Activated CD8-positive, alpha-beta T cell treated with anti-CD3 and anti-CD28 coated beads for 36 hours (primary cell): ENCODE data around the gene IL1RAPL2. TPM values are rescaled to one million over a fixed set of nuclear protein-coding genes. Genes with fewer than 3 reads are reported as not detected.

Experiments used
- ATAC-seq: fragments of 200-7000 bp; cut with Tn5 transposase; one replicate; pipeline ENCODE4 v1.10.0; 2021; ENCODE audit warnings: mild to moderate bottlenecking, moderate library complexity
- CTCF ChIA-PET: fragments of 350-600 bp; sonication (Branson Sonifier 250); formaldehyde crosslinking; loops from one replicate; lab custom pipeline; 2021; ENCODE audit warnings: antibody characterized with exemption; lab: Charles Lee
- POLR2A ChIA-PET: fragments of 350-600 bp; sonication (Branson Sonifier 250); formaldehyde crosslinking; loops from one replicate; lab custom pipeline; 2021; ENCODE audit warnings: antibody characterized with exemption; lab: Charles Lee
- DNase-seq: peaks from one replicate; pipeline ENCODE4 v3.0.0-alpha.2; 2020
- H3K27ac Mint-ChIP-seq: one replicate; pipeline ENCODE4 v1.8.0; 2021; ENCODE audit warnings: mild to moderate bottlenecking, mixed read lengths
- H3K27me3 Mint-ChIP-seq: one replicate; pipeline ENCODE4 v1.8.0; 2021; ENCODE audit warnings: mixed read lengths
- H3K36me3 Mint-ChIP-seq: one replicate; pipeline ENCODE4 v1.8.0; 2021; ENCODE audit warnings: low read depth, mixed read lengths
- H3K4me1 Mint-ChIP-seq: one replicate; pipeline ENCODE4 v1.8.0; 2021; ENCODE audit warnings: low read depth, mixed read lengths
- H3K4me3 Mint-ChIP-seq: one replicate; pipeline ENCODE4 v1.8.0; 2021; ENCODE audit warnings: mild to moderate bottlenecking, moderate library complexity, mixed read lengths
- H3K9me3 Mint-ChIP-seq: one replicate; pipeline ENCODE4 v1.8.0; 2021; ENCODE audit warnings: mixed read lengths
- intact Hi-C: fragments of 100-400 bp; cut with micrococcal nuclease; formaldehyde crosslinking; loops from one replicate; pipeline ENCODE4 v1.10.0; 2022
- total RNA-seq, 2 experiments: library from RNA; stranded (reverse); gene quantifications; one replicate each; pipeline ENCODE4 v1.2.3, GENCODE V29; 2021
- TF ChIP-seq, protein P1 (sequence below): fragments of 200-600 bp; IDR thresholded peaks from one replicate; pipeline ENCODE4 v1.8.0; 2022; ENCODE audit warnings: antibody characterized with exemption, mild to moderate bottlenecking

The IL1RAPL2 gene
- total RNA-seq, 2 experiments from 2014 or later: not detected

DNA sequence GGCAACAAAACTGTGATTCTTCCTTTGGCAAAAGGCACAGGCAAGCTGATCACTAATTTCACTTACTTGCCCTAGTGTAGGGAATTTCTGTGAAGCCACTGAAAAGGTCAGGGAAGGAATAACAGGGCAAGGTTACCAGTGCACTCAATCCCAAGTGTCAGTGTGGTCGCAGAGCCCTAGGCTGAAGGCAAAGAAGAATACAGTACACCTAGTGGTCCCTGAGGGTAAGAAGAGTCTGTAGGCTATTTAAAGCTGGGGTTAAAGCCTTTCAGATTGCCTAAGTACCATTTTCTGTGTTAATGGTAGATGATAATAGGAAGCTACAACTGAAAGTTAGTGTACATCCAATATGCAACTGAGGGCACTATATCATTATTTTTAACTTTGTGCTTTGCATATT, 1082.7 kb downstream of the IL1RAPL2 start:
- no peaks in the 10 kb centered on the region for H3K9me3 Mint-ChIP-seq
- no peak overlapping the region for H3K27ac Mint-ChIP-seq
- CTCF ChIA-PET: no interaction called here
- H3K36me3 Mint-ChIP-seq: no peaks in the 10 kb centered on the region
- TF ChIP-seq, protein P1, sequence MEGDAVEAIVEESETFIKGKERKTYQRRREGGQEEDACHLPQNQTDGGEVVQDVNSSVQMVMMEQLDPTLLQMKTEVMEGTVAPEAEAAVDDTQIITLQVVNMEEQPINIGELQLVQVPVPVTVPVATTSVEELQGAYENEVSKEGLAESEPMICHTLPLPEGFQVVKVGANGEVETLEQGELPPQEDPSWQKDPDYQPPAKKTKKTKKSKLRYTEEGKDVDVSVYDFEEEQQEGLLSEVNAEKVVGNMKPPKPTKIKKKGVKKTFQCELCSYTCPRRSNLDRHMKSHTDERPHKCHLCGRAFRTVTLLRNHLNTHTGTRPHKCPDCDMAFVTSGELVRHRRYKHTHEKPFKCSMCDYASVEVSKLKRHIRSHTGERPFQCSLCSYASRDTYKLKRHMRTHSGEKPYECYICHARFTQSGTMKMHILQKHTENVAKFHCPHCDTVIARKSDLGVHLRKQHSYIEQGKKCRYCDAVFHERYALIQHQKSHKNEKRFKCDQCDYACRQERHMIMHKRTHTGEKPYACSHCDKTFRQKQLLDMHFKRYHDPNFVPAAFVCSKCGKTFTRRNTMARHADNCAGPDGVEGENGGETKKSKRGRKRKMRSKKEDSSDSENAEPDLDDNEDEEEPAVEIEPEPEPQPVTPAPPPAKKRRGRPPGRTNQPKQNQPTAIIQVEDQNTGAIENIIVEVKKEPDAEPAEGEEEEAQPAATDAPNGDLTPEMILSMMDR: no peak
- intact Hi-C loops: no loop called here
- ATAC-seq: no peak
- no peak overlapping the region for H3K4me3 Mint-ChIP-seq
- POLR2A ChIA-PET: no interaction called here
- DNase-seq: no peak
- H3K27me3 Mint-ChIP-seq: no peaks in the 10 kb centered on the region
- no peaks in the 10 kb centered on the region for H3K4me1 Mint-ChIP-seq

GRCh38 chrX:105650577-105650976, 1084.6 kb downstream of the IL1RAPL2 start:
- H3K36me3 Mint-ChIP-seq: no peaks in the 10 kb centered on the region
- ChIA-PET POLR2A (no interaction called here), CTCF (no interaction called here)
- H3K9me3 Mint-ChIP-seq: no peaks in the 10 kb centered on the region
- TF ChIP-seq, protein P1: no peak
- ATAC-seq (no peak), DNase-seq (no peak)
- H3K4me3 Mint-ChIP-seq: no peak overlapping the region
- intact Hi-C loops: no loop called here
- no peaks in the 10 kb centered on the region for H3K27me3 Mint-ChIP-seq
- H3K4me1 Mint-ChIP-seq: no peaks in the 10 kb centered on the region
- no peak overlapping the region for H3K27ac Mint-ChIP-seq

DNA sequence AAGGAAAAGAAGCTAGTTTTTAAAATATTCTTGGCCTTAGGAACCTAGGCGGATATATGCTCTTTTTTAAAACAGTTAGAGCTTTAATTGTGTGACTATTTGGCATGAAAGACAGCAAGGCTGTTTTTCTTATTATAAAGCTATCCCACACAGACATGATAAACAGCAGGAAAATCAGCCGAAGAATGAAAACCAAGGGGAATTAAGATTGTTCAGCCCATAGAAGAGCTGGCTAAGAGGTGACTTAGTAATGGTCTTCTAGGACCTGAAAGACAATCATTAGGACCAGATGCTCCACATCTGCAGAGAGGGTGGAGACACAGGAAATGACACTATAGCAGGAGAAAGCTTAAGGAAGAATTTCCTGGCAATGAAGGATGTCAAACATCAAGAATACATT, 1085.0 kb downstream of the IL1RAPL2 start:
- no peaks in the 10 kb centered on the region for H3K9me3 Mint-ChIP-seq
- H3K27ac Mint-ChIP-seq: no peak overlapping the region
- TF ChIP-seq, protein P1: no peak
- intact Hi-C loops: no loop called here
- ATAC-seq (no peak), DNase-seq (no peak)
- ChIA-PET CTCF (no interaction called here), POLR2A (no interaction called here)
- H3K36me3 Mint-ChIP-seq: no peaks in the 10 kb centered on the region
- H3K4me1 Mint-ChIP-seq: no peaks in the 10 kb centered on the region
- no peak overlapping the region for H3K4me3 Mint-ChIP-seq
- H3K27me3 Mint-ChIP-seq: no peaks in the 10 kb centered on the region

- no peaks in the 10 kb centered on the region for H3K36me3 Mint-ChIP-seq
- no peak overlapping the region for H3K4me3 Mint-ChIP-seq
- CTCF ChIA-PET: no interaction called here
- no peaks in the 10 kb centered on the region for H3K27me3 Mint-ChIP-seq
- ATAC-seq (no peak), DNase-seq (no peak)
- H3K9me3 Mint-ChIP-seq: no peaks in the 10 kb centered on the region
- POLR2A ChIA-PET: no interaction called here
- TF ChIP-seq, protein P1: no peak
- intact Hi-C loops: no loop called here
- no peaks in the 10 kb centered on the region for H3K4me1 Mint-ChIP-seq
- no peak overlapping the region for H3K27ac Mint-ChIP-seq
Measured at GRCh38 chrX:105653891-105654290, 1087.9 kb downstream of the IL1RAPL2 start.

DNA sequence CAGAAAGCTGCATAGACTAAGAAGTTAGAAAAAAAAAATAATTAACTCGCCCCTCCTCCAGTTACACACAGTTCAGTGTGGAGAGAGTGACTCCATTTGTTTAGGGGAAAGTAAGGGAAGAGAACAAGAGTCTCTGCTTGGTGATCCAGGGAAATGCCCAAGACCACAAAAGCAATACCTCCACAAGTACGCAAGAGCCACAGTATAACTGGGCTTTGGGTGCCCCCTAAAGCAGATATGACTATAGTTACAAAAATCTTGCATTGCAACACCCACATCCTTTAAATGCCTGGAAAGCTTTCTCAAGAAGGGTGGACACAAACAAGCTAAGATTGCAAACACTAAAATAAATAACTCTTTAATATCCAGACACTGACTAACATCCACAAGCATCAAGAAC, 1092.1 kb downstream of the IL1RAPL2 start:
- ChIA-PET CTCF (interaction anchor here (0.6 kb wide), 1 partner anchor 500 kb away, joined by 4 read pairs; no protein-coding TSS in a partner anchor), POLR2A (no interaction called here)
- intact Hi-C loops: no loop called here

More for the DNA sequence above, 1092.1 kb downstream of the IL1RAPL2 start:
- Mint-ChIP-seq H3K4me3 (no peak overlapping the region), H3K27ac (no peak overlapping the region), H3K27me3 (no peaks in the 10 kb centered on the region), H3K4me1 (no peaks in the 10 kb centered on the region), H3K36me3 (no peaks in the 10 kb centered on the region), H3K9me3 (peaks cover 2% of the 10 kb centered on the region)
- TF ChIP-seq, protein P1: no peak
- no peak for ATAC-seq
- DNase-seq: no peak
